Activated CD8-positive, alpha-beta memory T cell treated with anti-CD3 and anti-CD28 coated beads, Interleukin-2, amount 50 U/mL, for 24 hours (primary cell): ENCODE results near the gene NCEH1.
A peak's percentile ranks its signal among the peaks of the same experiment; 100 is the strongest.
"Not testable (repeated sequence)": the region's sequence is repeated elsewhere in the genome, so short reads cannot be mapped to it uniquely, and the experiment has no call there.

Source experiments
- DNase-seq: peaks from one replicate; pipeline ENCODE4 v3.0.0-alpha.2; 2020; ENCODE audit errors: extremely low read depth

NCEH1 gene

DNA sequence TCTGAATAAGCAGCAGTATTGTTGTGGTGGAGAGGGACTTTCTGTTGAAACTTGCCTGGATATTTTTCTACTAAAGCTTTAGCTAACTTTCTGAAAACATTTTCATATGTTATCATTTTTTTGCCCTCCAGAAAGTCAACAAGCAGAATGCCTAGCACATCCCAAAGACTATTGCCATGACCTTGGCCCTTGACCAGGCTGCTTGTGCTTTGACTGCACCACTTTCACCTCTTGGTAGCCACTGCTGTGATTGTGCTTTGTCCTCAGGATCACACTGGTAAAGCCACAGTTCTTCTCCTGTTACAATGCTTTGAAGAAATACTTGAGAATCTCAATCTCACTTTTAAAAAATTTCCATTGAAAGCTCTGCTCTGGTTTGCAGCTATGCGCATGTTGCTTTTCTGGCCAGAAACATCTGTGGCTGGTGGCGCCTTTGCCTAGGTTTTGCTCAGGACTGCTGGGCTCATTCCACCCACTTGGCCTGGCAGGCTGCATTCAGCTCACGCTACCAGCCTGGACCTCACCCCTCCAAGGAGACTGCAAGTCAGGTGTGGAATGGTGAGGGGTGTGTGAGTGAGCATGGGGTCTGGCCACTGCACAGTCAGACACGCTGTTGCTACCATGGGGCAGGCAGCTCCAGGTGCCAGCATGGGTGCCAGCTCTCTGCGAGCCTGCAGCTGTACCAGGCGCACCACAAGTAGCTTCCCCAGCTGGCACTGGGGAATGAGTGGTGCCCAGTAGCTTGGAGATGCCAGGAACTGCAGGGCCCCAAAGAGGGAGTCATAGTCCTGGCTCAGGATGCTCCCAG, 97.8 kb downstream of the NCEH1 start:
- DNase-seq, result no peak

- no peak for DNase-seq
Measured at GRCh38 chr3:172609750-172610149, 101.1 kb downstream of the NCEH1 start.

GRCh38 chr3:172608575-172608974, 102.3 kb downstream of the NCEH1 start:
- no peak for DNase-seq

DNA sequence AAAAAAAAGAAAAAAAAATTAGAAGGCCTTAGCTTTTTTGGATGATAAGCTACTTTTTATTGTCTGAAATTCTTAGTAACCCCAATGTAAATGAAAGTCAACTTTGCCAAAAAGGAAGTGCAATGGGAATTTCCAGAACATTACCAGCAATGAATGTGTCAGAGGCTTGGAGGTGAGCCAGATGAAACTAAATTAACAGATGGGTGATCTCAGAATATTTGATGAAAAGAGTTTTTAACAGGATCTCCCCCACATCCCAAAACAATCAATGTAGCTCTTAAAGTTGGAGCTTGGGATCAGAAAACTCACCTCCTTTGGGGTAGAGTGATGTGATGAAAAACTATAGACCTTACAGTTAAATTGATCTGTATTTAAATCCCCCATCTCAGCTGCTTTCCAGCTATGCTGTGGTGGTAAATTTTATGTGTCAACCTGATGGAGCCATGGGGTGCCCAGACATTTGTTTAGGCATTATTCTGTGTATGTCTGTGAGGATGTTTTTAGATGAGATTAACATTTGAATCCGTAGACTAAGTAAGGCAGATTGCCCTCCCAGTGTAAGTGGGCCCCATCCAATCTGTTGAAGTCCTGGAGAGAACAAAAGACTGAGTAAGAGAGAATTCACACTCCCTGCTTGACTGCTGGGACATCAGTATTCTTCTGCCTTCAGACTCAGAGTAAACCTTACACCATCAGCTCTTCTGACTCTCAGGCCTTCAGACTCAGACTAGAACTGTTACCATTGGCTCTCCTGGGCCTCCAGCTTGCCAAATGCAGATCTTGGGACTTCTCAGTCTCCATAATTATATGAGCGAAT, 103.4 kb downstream of the NCEH1 start:
- DNase-seq, result no peak

- no peak for DNase-seq
Measured at GRCh38 chr3:172606021-172606420, 104.8 kb downstream of the NCEH1 start.

- DNase-seq, result no peak
Measured at GRCh38 chr3:172604895-172605646, 105.8 kb downstream of the NCEH1 start.

DNA sequence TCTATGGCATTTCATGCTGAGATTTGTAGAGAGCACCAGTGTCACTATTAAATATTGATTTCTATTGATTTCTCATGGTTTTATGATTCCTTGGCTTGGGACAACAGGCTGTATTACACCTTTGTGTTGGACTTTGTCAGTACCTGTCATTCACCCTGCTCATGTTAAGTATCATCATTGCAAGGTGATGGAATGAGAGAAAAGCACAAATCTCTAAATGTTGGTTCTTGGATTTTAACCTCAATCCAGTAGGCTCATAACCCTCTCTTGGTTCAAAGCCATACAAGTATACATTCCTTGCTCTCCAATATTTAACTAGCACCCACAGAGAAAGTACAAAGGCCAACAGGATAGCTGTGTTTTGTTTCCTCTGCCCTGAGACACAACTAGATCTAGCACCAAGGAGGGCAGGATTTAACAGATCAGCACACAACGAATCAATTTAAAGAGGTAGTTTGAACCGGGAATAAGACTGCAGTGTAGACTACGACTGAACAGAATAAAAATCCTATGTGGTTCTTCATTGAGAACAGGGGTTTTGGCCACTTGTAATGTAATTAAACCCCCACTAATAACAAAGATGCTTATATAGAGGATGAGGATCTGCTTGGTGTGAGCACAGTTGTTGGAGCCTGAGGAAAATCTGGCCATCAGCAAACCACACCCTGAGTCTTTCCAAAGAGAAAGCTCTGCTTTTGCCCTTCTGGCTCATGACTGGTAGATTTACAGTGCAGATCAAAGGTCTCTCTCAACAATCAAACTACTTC, 109.6 kb downstream of the NCEH1 start:
- no peak for DNase-seq

DNA sequence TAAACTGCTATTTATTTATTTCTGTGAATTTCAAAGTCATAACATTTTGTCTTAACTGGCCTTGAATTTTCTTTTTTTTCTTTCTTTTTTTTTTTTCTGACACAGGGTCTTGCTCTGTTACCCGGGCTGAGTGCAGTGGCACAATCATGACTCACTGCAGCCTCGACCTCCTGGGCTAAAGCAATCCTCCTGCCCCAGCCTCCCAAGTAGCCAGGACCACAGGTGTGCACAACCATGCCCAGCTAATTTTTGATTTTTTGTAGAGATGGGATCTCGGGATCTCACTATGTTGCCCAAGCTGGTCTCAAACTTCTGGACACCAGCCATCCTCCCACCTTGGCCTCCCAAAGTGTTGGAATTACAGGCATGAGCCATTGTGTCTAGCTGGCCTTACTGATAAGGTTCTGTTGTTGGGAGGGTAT, 110.2 kb downstream of the NCEH1 start:
- DNase-seq, result no peak

DNA sequence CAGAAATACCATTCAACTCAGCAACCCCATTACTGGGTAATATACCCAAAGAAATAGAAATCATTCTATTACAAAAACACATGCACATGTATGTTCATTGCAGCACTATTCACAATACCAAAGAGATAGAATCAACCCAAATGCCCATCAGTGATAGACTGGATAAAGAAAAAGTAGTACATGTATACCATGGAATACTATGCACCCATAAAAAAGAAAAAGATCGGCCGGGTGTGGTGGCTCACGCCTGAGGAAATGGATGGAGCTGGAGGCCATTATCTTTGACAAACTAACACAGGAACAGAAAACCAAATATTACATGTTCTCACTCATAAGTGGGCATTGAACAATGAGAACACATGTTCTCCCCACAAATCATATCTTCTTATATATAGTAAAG, 112.0 kb downstream of the NCEH1 start:
- DNase-seq, result no peak

DNA sequence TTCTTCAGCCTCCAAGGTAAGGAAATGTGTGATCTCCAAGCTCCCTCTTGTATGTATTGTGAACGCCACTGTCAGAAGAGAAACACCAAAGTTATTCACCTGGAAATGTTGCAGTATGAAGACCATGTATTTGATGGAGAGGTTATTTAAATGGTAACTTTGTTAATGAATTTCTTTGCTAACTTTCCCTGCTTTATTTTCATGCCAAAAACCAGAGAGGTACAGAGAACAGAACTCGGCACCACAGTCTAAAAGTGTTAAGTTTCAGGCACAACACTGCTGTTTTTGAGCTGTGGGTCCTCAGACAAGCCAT, 114.5 kb downstream of the NCEH1 start:
- DNase-seq, result no peak

DNA sequence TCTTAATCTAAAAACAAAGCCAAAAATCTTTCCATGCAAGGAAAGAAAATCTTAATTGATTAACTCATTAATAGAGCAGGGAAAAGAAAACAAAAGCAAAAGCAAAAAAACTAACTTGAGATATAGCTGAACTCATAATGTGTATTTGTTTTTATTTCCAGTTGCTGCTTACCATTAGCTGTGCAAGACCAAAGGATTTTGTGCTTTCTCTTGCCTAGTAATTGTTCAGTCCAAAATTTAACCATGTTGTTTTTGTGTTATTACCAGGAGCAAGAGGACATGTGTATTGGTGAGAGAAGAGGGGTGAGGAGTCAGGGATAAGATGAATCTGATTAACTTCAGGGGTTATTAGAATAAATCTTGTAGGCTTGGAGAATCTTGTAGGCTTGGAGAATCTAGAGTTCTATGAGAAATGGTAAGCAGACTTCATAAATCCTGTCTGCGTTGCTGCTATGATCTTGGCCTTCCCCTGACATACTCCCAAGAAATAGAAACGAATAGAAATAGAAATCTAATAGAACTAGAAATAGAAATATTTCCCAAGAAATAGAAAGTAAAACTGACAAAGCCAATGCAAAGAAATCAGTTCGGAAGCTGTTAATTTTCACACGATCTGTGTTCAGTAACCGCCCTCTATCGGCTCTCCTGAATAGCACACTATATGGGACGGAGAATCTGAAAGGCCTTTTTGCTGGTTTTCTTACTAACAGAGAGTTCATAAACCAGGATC, 115.0 kb downstream of the NCEH1 start:
- DNase-seq, result no peak

DNA sequence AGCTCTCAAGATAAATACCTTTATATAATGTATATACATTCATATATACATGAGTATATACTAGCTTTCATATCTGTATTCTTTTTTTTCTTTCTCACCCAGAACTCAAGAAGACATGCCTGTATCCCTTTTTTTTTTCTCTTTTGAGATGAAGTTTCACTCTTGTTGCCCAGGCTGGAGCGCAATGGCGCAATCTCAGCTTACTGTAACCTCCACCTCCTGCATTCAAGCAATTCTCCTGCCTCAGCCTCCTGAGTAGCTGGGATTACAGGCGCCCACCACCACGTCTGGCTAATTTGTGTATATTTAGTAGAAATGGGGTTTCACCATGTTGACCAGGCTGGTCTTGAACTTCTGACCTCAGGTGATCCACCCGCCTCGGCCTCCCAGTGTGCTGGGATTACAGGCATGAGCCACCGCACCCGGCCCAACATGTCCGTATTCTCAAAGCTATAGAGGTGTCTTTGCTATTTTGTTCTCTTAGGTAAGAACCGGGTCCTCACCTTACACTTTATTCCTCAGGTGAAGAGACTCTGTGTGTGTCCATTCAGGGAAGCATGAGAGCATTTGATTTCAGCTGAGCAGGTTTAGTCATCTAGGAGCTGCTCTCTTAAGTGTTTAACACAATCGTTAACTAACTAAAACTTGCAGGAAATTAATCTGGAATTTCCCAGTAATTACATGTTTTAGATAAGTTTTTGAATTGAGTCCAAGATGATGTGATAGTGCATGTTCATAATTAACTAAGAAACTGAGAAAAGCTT, 115.8 kb downstream of the NCEH1 start:
- not testable (repeated sequence) for DNase-seq

- no peak for DNase-seq
Measured at GRCh38 chr3:172592898-172593669, 117.8 kb downstream of the NCEH1 start.

DNA sequence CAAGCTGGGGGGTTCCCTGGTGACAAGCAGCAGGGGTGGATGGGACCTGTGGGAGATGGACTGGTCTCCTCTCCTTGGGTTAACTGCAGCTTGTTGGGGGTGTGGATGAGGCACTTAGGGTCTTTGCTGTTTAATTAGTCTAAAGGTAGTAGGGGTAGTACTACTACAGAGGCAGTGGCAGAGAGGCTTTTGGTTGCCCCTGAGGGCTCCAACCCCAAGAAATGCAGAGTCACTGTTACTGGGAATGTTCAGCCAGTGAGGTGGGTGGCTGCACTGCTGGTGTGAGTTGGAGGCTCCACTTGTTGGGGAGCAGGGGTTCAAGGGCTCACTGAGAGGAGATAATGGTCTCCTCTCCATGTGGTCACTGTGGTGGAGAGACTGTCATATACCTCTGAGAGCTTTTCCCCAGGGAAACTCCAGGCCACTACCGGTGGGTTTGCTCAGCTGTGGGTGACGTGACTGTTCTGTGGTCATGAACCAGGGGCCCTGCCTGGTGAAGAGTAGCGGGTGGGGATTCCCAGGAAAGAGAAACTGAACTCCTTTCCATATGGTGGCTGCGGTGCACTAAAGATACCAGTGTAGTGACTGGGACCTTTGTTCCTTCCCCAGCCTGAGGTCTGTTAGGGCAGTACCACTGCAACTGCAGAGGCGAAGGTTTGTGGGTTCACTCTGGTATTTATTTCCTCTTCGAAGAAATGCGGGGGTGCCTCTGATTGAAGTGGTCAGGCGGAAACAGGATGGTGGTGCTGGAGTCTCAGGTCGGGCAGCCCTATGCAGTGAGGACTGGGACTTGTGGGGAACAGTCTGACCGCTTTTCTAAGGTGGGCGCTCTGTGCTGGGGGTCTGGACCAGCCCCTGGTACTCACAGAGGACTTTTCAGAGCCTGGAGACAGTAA, 118.7 kb downstream of the NCEH1 start:
- peak; percentile 70 for DNase-seq

DNA sequence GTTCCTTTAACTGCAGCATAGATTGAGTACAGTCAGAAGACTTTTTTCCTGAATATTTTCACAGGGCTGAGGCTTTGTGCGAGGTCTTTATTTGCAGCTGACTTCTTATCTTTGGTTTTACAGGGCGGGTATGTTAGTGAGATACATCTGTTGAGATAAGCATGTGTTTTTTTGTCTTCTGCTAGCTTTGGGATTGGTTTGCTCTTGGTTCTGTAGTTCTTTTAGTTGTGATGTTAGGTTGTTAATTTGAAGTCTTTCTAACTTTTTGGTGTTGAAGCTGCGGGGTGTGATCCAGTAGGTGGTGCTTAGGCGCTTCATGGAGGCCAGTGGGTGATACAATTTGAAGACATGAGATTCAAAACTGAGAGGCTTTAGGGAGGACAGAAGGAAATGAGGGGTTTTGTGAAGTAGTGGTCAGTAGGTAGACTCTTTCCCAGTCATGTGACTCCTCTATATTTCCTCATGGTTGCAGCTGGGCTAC, 119.7 kb downstream of the NCEH1 start:
- no peak for DNase-seq

DNA sequence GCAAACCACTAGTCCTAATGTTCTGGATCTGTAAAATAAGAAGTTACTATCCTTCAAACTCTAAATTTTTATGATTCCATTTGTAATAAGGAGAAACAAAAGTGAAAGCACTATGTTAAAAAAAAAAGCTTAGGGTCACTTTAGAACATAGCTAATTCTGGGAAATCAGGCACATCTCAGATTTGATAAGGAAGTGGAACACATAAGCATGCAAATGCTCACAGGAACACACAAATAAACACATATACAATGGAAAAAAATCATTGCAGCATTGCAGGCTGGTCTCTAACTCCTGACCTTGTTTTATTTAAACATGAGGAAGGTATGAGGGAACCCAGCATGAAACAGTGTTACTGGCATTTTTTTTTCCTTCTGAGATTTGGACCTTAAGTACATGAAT, 124.4 kb downstream of the NCEH1 start:
- DNase-seq, result no peak

DNA sequence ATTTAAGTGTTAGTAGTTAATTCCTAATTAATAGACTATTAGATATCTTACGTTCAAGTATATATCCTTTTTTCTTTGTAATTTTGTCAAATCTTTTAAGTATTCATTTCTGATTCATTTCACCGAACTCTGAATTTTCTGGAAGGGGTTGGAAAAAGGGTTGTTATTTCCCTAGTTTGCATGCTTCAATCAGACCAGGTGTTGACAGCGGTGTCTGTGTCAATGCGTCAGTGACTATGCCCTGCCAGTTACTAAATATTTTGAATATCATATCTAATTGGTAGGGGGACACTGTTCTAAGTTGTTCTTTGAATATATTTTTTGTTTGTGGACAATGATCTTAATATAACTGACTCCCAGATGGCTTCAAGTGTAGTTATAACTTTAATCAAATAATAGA, 124.9 kb downstream of the NCEH1 start:
- DNase-seq, result no peak

DNA sequence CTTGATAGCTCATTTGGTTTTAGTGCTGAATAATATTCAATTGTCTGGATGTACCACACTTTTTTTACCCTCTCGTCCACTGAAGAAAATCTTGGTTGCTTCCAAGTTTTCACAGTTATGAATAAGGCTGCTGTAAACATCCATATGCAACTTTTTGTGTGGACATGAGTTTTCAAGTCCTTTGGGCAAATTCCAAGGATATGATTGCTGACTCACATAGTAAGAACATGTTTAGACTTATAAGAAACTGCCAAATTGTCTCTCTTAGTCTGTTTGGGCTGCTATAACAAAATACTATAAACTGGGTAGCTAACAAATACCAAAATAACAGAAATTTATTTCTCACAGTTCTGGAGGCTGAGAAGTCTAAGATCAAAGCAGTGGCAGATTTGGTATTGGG, 128.2 kb downstream of the NCEH1 start:
- DNase-seq, result no peak
